H9 (cell line): Measurements from ENCODE around the gene ULBP3. TPM values are rescaled to one million over a fixed set of nuclear protein-coding genes. Genes with fewer than 3 reads are reported as not detected.
A peak's percentile ranks its signal among the peaks of the same experiment; 100 is the strongest.

Experiments used
- DNase-seq: peaks from one replicate; pipeline ENCODE4 v3.0.0-alpha.2; 2017
- H2AFZ ChIP-seq: one replicate; pipeline ENCODE4 v1.6.1; 2013; ENCODE audit warnings: mild to moderate bottlenecking, low read length, control low read depth, moderate library complexity
- H2AK5ac ChIP-seq: 2 replicates; pipeline ENCODE4 v1.6.1; 2013; ENCODE audit warnings: low read length, control low read depth, mixed read lengths; ENCODE audit not compliant: insufficient read length
- H2BK120ac ChIP-seq: one replicate; pipeline ENCODE4 v1.6.1; 2013; ENCODE audit warnings: low read depth, mild to moderate bottlenecking, low read length, control low read depth, inconsistent platforms; ENCODE audit not compliant: poor library complexity, severe bottlenecking
- H2BK12ac ChIP-seq: 2 replicates; pipeline ENCODE4 v1.6.1; 2013; ENCODE audit warnings: low read length, control low read depth, mixed read lengths, low read depth; ENCODE audit not compliant: insufficient read length
- H2BK15ac ChIP-seq: 2 replicates; pipeline ENCODE4 v1.6.1; 2013; ENCODE audit warnings: low read depth, low read length, control low read depth
- H2BK20ac ChIP-seq: one replicate; pipeline ENCODE4 v1.6.1; 2013; ENCODE audit warnings: low read depth, mild to moderate bottlenecking, low read length, control low read depth, inconsistent platforms; ENCODE audit not compliant: poor library complexity, severe bottlenecking
- H2BK5ac ChIP-seq: 2 replicates; pipeline ENCODE4 v1.6.1; 2013; ENCODE audit warnings: low read length, control low read depth, mixed read lengths; ENCODE audit not compliant: insufficient read length
- H3K14ac ChIP-seq: 2 replicates; pipeline ENCODE4 v1.6.1; 2013; ENCODE audit warnings: low read length, control low read depth; ENCODE audit not compliant: insufficient read depth
- H3K18ac ChIP-seq: 2 replicates; pipeline ENCODE4 v1.6.1; 2013; ENCODE audit warnings: low read depth, mild to moderate bottlenecking, mixed read lengths, low read length, control low read depth; ENCODE audit not compliant: insufficient read length
- H3K23ac ChIP-seq: 2 replicates; pipeline ENCODE4 v1.6.1; 2013; ENCODE audit warnings: low read length, control low read depth, mixed read lengths, low read depth; ENCODE audit not compliant: insufficient read length
- H3K23me2 ChIP-seq: 2 replicates; pipeline ENCODE4 v1.6.1; 2013; ENCODE audit warnings: low read depth, mild to moderate bottlenecking, mixed read lengths, low read length, control low read depth; ENCODE audit not compliant: insufficient read length, poor library complexity, severe bottlenecking
- H3K27ac ChIP-seq: 2 replicates; pipeline ENCODE4 v1.5.1; 2013; ENCODE audit warnings: low read length, control low read depth, mixed read lengths, low read depth; ENCODE audit not compliant: insufficient read length
- H3K27me3 ChIP-seq: 2 replicates; pipeline ENCODE4 v1.6.1; 2013; ENCODE audit warnings: low read length, control low read depth, inconsistent platforms; ENCODE audit not compliant: insufficient read depth
- H3K4ac ChIP-seq: 2 replicates; pipeline ENCODE4 v1.6.1; 2013; ENCODE audit warnings: low read depth, mild to moderate bottlenecking, control low read depth, inconsistent platforms, low read length, moderate library complexity
- H3K4me1 ChIP-seq: 2 replicates; pipeline ENCODE4 v1.6.1; 2013; ENCODE audit warnings: low read length, control low read depth, inconsistent platforms; ENCODE audit not compliant: insufficient read depth
- H3K4me2 ChIP-seq: 2 replicates; pipeline ENCODE4 v1.6.1; 2013; ENCODE audit warnings: low read length, control low read depth, mixed read lengths; ENCODE audit not compliant: insufficient read length, insufficient read depth
- H3K56ac ChIP-seq: 2 replicates; pipeline ENCODE4 v1.6.1; 2013; ENCODE audit warnings: low read depth, mild to moderate bottlenecking, mixed read lengths, low read length, control low read depth; ENCODE audit not compliant: insufficient read length
- H3K79me1 ChIP-seq: 2 replicates; pipeline ENCODE4 v1.6.1; 2013; ENCODE audit warnings: low read depth, mild to moderate bottlenecking, moderate library complexity, low read length, control low read depth, inconsistent platforms; ENCODE audit not compliant: insufficient read depth, poor library complexity, severe bottlenecking
- H3K79me2 ChIP-seq: 2 replicates; pipeline ENCODE4 v1.6.1; 2013; ENCODE audit warnings: low read length, control low read depth, inconsistent platforms; ENCODE audit not compliant: insufficient read depth
- H3K9ac ChIP-seq: 2 replicates; pipeline ENCODE4 v1.6.1; 2013; ENCODE audit warnings: low read length, control low read depth, mixed read lengths; ENCODE audit not compliant: insufficient read length; ENCODE audit errors: extremely low read depth
- H3K9me3 ChIP-seq: one replicate; pipeline ENCODE4 v1.6.1; 2013; ENCODE audit warnings: low read depth, low read length, inconsistent platforms; ENCODE audit not compliant: control insufficient read depth
- H3T11ph ChIP-seq: one replicate; pipeline ENCODE4 v1.6.1; 2013; ENCODE audit warnings: mild to moderate bottlenecking, low read length, control low read depth, inconsistent platforms
- H4K20me1 ChIP-seq: one replicate; pipeline ENCODE4 v1.6.1; 2013; ENCODE audit not compliant: control insufficient read depth, insufficient read length, insufficient read depth
- H4K5ac ChIP-seq: 2 replicates; pipeline ENCODE4 v1.6.1; 2013; ENCODE audit warnings: low read depth, mild to moderate bottlenecking, mixed read lengths, low read length, control low read depth; ENCODE audit not compliant: insufficient read length
- H4K8ac ChIP-seq: replicated peaks from 2 replicates; pipeline ENCODE4 v1.6.1; 2013; ENCODE audit warnings: low read length, control low read depth, mixed read lengths, low read depth; ENCODE audit not compliant: insufficient read length
- H4K91ac ChIP-seq: 2 replicates; pipeline ENCODE4 v1.6.1; 2013; ENCODE audit warnings: low read depth, mild to moderate bottlenecking, moderate library complexity, mixed read lengths, low read length, control low read depth; ENCODE audit not compliant: insufficient read length
- H3K27ac Mint-ChIP-seq, 3 experiments: 2 replicates in 2 of 3; 3 replicates in 1 of 3; pipeline ENCODE4 v1.8.0; 2020 to 2021; ENCODE audit warnings: mixed read lengths in 3 of 3, mild to moderate bottlenecking in 1 of 3, moderate library complexity in 1 of 3
- H3K27me3 Mint-ChIP-seq: 2 replicates; pipeline ENCODE4 v1.8.0; 2021; ENCODE audit warnings: low read depth, mild to moderate bottlenecking, moderate library complexity, mixed read lengths
- H3K36me3 Mint-ChIP-seq, 3 experiments: 2 replicates in 2 of 3; 3 replicates in 1 of 3; pipeline ENCODE4 v1.8.0; 2020 to 2021; ENCODE audit warnings: low read depth in 3 of 3, mixed read lengths in 3 of 3; ENCODE audit not compliant: insufficient read depth in 1 of 3
- H3K4me1 Mint-ChIP-seq, 2 experiments: 2 replicates each; pipeline ENCODE4 v1.8.0; 2020; ENCODE audit warnings: mixed read lengths in 2 of 2
- H3K4me3 Mint-ChIP-seq, 2 experiments: 2 replicates in 1 of 2; 3 replicates in 1 of 2; pipeline ENCODE4 v1.8.0; 2020 to 2021; ENCODE audit warnings: mild to moderate bottlenecking in 2 of 2, mixed read lengths in 2 of 2, moderate library complexity in 1 of 2
- H3K9me3 Mint-ChIP-seq, 2 experiments: 2 replicates in 1 of 2; 3 replicates in 1 of 2; pipeline ENCODE4 v1.8.0; 2020; ENCODE audit warnings: mild to moderate bottlenecking in 2 of 2, mixed read lengths in 2 of 2, moderate library complexity in 1 of 2
- WGBS: extraction: QIAGEN DNeasy Blood & Tissue Kit; methylation state at CpG from one replicate; pipeline ENCODE4 v1.1.7; 2013; ENCODE audit warnings: missing lambda C conversion rate, low lambda C conversion rate, mixed read lengths; ENCODE audit not compliant: insufficient read length; ENCODE audit errors: extremely low coverage; 5-methylcytosine and 5-hydroxymethylcytosine counted together
- total RNA-seq: library from RNA; stranded (reverse); gene quantifications from 2 replicates; pipeline ENCODE4 v1.2.1, GENCODE V29; 2021
- TF ChIP-seq, protein P1 (sequence below): fragments of 200-600 bp; sonication (generic); conservative IDR thresholded peaks from 3 replicates; pipeline ENCODE4 v1.8.0; 2021; ENCODE audit warnings: antibody characterized with exemption, mild to moderate bottlenecking

ULBP3 gene
- total RNA-seq, 1 experiment from 2014 or later: 5.8 TPM

DNA sequence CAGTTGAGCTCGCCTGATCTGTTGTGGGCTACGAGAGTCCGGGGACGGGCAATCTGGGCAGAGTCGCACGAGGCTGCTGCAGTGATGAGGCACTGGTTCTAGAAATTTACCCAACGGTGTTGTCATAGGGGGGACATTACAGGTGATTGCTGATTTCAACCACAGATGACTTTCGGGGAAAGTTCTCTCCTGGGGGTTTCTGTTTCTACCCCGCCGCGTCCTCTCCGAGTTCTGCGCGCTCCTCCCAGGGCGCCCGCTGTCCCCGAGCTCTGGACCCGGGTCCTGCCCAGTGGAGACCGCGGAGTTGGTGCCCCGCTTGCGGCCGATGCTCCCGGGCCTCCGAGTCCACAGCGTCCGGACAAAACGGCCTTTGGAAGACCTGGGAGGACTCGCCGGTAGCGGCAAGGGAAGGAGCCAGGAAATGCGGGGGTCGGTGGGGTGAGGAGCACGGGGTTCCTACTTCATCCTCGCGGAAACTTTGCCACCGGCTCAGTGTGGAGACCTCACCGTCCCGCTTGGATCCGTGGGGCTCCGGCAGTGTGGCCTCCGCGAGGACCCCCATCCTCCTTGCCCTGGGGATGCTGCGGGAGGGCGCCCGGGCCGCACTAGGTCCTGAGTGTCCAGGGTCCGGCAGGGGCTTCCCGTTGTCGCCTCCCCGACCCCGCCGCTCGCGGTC lies 31.3 kb downstream of the ULBP3 start:
- no CpG with 5 or more reads among the region's 55 CpGs for WGBS
- Histone ChIP-seq H4K8ac (no peak overlapping the region), H3K4me2 (peak overlapping the region; percentile 66)

More for the DNA sequence above, 31.3 kb downstream of the ULBP3 start:
- Histone ChIP-seq H3K4me1 (no peaks in the 10 kb centered on the region), H4K20me1 (no peaks in the 10 kb centered on the region), H3K79me1 (no peaks in the 10 kb centered on the region), H4K5ac (no peak overlapping the region), H3K56ac (no peak overlapping the region), H3K14ac (0 out of 2 replicates have a peak overlapping the region, but pooled peaks have one; percentile 12), H3K9ac (no peak overlapping the region), H2AK5ac (no peak overlapping the region), H2BK20ac (no peak overlapping the region), H3K27me3 (peaks cover 52% of the 10 kb centered on the region), H2BK15ac (no peak overlapping the region), H3K23me2 (peaks cover 4% of the 10 kb centered on the region), H3K18ac (no peak overlapping the region), H2BK12ac (no peak overlapping the region), H3K4ac (no peak overlapping the region), H3K23ac (no peak overlapping the region), H3K9me3 (no peaks in the 10 kb centered on the region), H3K27ac (no peak overlapping the region), H2BK120ac (no peak overlapping the region), H2AFZ (no peak overlapping the region), H2BK5ac (no peak overlapping the region), H3T11ph (no peak overlapping the region), H3K79me2 (no peaks in the 10 kb centered on the region), H4K91ac (no peak overlapping the region)
- peak; percentile 28 for DNase-seq
- Mint-ChIP-seq H3K36me3 (no peaks in the 10 kb centered on the region; a peak in 1 of 7 replicates), H3K27ac (peak overlapping the region in 1 of 3 experiments; percentile 92; a peak in 1 of 7 replicates), H3K4me3 (peak overlapping the region; percentile 57 to 81), H3K9me3 (no peaks in the 10 kb centered on the region; a peak in 1 of 5 replicates), H3K4me1 (peaks cover 8 to 9% of the 10 kb centered on the region in 2 experiments), H3K27me3 (peaks cover 100% of the 10 kb centered on the region)
- TF ChIP-seq, protein P1, sequence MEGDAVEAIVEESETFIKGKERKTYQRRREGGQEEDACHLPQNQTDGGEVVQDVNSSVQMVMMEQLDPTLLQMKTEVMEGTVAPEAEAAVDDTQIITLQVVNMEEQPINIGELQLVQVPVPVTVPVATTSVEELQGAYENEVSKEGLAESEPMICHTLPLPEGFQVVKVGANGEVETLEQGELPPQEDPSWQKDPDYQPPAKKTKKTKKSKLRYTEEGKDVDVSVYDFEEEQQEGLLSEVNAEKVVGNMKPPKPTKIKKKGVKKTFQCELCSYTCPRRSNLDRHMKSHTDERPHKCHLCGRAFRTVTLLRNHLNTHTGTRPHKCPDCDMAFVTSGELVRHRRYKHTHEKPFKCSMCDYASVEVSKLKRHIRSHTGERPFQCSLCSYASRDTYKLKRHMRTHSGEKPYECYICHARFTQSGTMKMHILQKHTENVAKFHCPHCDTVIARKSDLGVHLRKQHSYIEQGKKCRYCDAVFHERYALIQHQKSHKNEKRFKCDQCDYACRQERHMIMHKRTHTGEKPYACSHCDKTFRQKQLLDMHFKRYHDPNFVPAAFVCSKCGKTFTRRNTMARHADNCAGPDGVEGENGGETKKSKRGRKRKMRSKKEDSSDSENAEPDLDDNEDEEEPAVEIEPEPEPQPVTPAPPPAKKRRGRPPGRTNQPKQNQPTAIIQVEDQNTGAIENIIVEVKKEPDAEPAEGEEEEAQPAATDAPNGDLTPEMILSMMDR: no peak
